HepG2 (cell line): ENCODE results near the gene ARL8A. TPM values are rescaled to one million over a fixed set of nuclear protein-coding genes. Genes with fewer than 3 reads are reported as not detected.
A peak's percentile ranks its signal among the peaks of the same experiment; 100 is the strongest.

ENCODE experiments used
- ATF5 ChIP-seq: sonication (generic); formaldehyde crosslinking; IDR thresholded peaks from 2 replicates; pipeline ENCODE4 v1.4.0; 2020; ENCODE audit warnings: mild to moderate bottlenecking, low read depth, missing genetic modification reagents
- BCL6 ChIP-seq: IDR thresholded peaks from 2 replicates; pipeline ENCODE4 v1.6.1; 2016; ENCODE audit warnings: missing genetic modification reagents, missing compliant biosample characterization
- CBX2 ChIP-seq, 2 experiments: fragments of 200-600 bp in 1 of 2; sonication (generic); formaldehyde crosslinking in 1 of 2; IDR thresholded peaks; 2 replicates each; pipeline versions ENCODE4 v1.7.0 to v1.8.1; 2018 to 2022; ENCODE audit warnings: low read depth in 2 of 2, low read length in 1 of 2, mild to moderate bottlenecking in 1 of 2, missing genetic modification reagents in 1 of 2
- DR1 ChIP-seq: sonication (generic); formaldehyde crosslinking; IDR thresholded peaks from 2 replicates; pipeline ENCODE4 v1.8.0; 2021; ENCODE audit warnings: mild to moderate bottlenecking, missing genetic modification reagents, inconsistent platforms
- FLYWCH1 ChIP-seq: sonication (generic); formaldehyde crosslinking; IDR thresholded peaks from 2 replicates; pipeline ENCODE4 v1.8.1; 2023; ENCODE audit warnings: mild to moderate bottlenecking, missing genetic modification reagents
- HCFC1 ChIP-seq: fragments of 150-350 bp; IDR thresholded peaks from 2 replicates; pipeline ENCODE4 v1.6.1; 2014; ENCODE audit warnings: low read depth, low read length
- HNF1A ChIP-seq, 2 experiments: sonication (generic) in 1 of 2; formaldehyde crosslinking in 1 of 2; IDR thresholded peaks; 2 replicates each; pipeline versions ENCODE4 v1.4.0 to v1.6.1; 2016 to 2020; ENCODE audit warnings: borderline replicate concordance in 1 of 2, low read depth in 1 of 2, mild to moderate bottlenecking in 1 of 2, missing genetic modification reagents in 1 of 2
- RCOR2 ChIP-seq: IDR thresholded peaks from 2 replicates; pipeline ENCODE4 v1.6.1; 2016; ENCODE audit warnings: missing biosample characterization, missing genetic modification reagents
- ZBTB7B ChIP-seq: sonication (generic); formaldehyde crosslinking; IDR thresholded peaks from 2 replicates; pipeline ENCODE4 v1.4.0; 2020; ENCODE audit warnings: missing genetic modification reagents
- ZMAT3 ChIP-seq: sonication (generic); formaldehyde crosslinking; conservative IDR thresholded peaks from 2 replicates; pipeline ENCODE4 v1.7.0; 2021; ENCODE audit warnings: missing genetic modification reagents
- ZMYM3 ChIP-seq: sonication (generic); formaldehyde crosslinking; IDR thresholded peaks from 2 replicates; pipeline ENCODE4 v1.5.1; 2020; ENCODE audit warnings: mild to moderate bottlenecking, missing genetic modification reagents
- ZNF510 ChIP-seq: sonication (generic); formaldehyde crosslinking; IDR thresholded peaks from 2 replicates; pipeline ENCODE4 v1.4.0; 2020; ENCODE audit warnings: low read depth, mild to moderate bottlenecking, missing genetic modification reagents
- ZNF562 ChIP-seq: sonication (generic); formaldehyde crosslinking; IDR thresholded peaks from 2 replicates; pipeline ENCODE4 v1.8.0; 2022; ENCODE audit warnings: missing genetic modification reagents, borderline replicate concordance
- ZNF563 ChIP-seq: sonication (generic); formaldehyde crosslinking; IDR thresholded peaks from 2 replicates; pipeline ENCODE4 v1.8.0; 2022; ENCODE audit warnings: mild to moderate bottlenecking, moderate library complexity, missing genetic modification reagents
- ZNF598 ChIP-seq: sonication (generic); formaldehyde crosslinking; IDR thresholded peaks from 2 replicates; pipeline ENCODE4 v1.5.1; 2020; ENCODE audit warnings: mild to moderate bottlenecking, missing genetic modification reagents, borderline replicate concordance
- ZNF609 ChIP-seq: sonication (generic); formaldehyde crosslinking; IDR thresholded peaks from 2 replicates; pipeline ENCODE4 v1.4.0; 2020; ENCODE audit warnings: mild to moderate bottlenecking, missing genetic modification reagents, borderline replicate concordance
- polyA plus RNA-seq, 8 experiments: library from polyadenylated mRNA; depleted of rRNA in 3 of 8; stranded (reverse) in 7 of 8; unstranded in 1 of 8; fragments of >200 nt; fragmentation: Illumina TruSeq in 4 of 8; extraction: Trizol in 4 of 8; gene quantifications; 2 replicates each; pipeline versions ENCODE4 v1.2.1 to v1.2.3, GENCODE V29; 2011 to 2016; ENCODE audit warnings: low read depth in 4 of 8, missing spikeins in 1 of 8, mixed read lengths in 1 of 8; ENCODE audit not compliant: insufficient read depth in 1 of 8
- total RNA-seq, 5 experiments: library from RNA; depleted of rRNA; stranded (reverse); fragments of >200 nt; fragmentation: Illumina TruSeq; extraction: Trizol; gene quantifications; 2 replicates each; pipeline ENCODE4 v1.2.3, GENCODE V29; 2016; ENCODE audit warnings: low read depth in 1 of 5

Gene ARL8A
- total and polyA plus RNA-seq, 2 of the 13 experiments (the other 11 are each of a cell fraction or from before 2014, with no cell fraction given) = 2.7 to 23.4 TPM

GRCh38 chr1:202084791-202085681 lies 59.5 kb downstream of the ARL8A start (continued):
- peak; percentile 45; the same call in 1 of the 2 replicates for TF ChIP-seq RCOR2 (CRISPR knock-in tag)
- TF ChIP-seq ZBTB7B (CRISPR knock-in tag) = peak; percentile 47; the same call in 1 of the 2 replicates
- no peak; the same call in none of the 2 replicates for TF ChIP-seq ZNF563
- no peak for TF ChIP-seq ZNF562
- TF ChIP-seq CBX2 (IDR thresholded peaks at IDR 0.05; ENCODE audit: low read depth, low read length) = no peak
- TF ChIP-seq CBX2 (CRISPR knock-in tag; IDR thresholded peaks at IDR 0.05; ENCODE audit: low read depth) = no peak
- TF ChIP-seq ZNF510 (CRISPR knock-in tag) = peak; percentile 22
- TF ChIP-seq BCL6 = peak; percentile 10; the same call in 1 of the 2 replicates
- 0 out of 2 replicates have a peak, but pooled peaks have one; percentile 54 for TF ChIP-seq DR1 (CRISPR knock-in tag)
- no peak; the same call in 1 of the 2 replicates for TF ChIP-seq ZMYM3 (CRISPR knock-in tag)
- no peak for TF ChIP-seq FLYWCH1 (CRISPR knock-in tag)
- TF ChIP-seq ZMAT3 (CRISPR knock-in tag) = 0 out of 2 replicates have a peak, but pooled peaks have one; percentile 58
- TF ChIP-seq HCFC1 = no peak
- TF ChIP-seq ZNF598 (CRISPR knock-in tag) = 0 out of 2 replicates have a peak, but pooled peaks have one; percentile 23
- peak; percentile 70; the same call in 1 of the 2 replicates for TF ChIP-seq ZNF609 (CRISPR knock-in tag)
- peak; percentile 40; the same call in 1 of the 2 replicates for TF ChIP-seq HNF1A (IDR thresholded peaks at IDR 0.05; ENCODE audit: low read depth)
- peak; percentile 35; the same call in 1 of the 2 replicates for TF ChIP-seq HNF1A (CRISPR knock-in tag; IDR thresholded peaks at IDR 0.05; ENCODE audit: borderline replicate concordance)
- TF ChIP-seq ATF5 (CRISPR knock-in tag) = no peak
